ENCODE measurements around the gene NOXO1. TPM values are rescaled to one million over a fixed set of nuclear protein-coding genes. Genes with fewer than 3 reads are reported as not detected.

The NOXO1 gene
- total and polyA plus RNA-seq, 2 donors (not counting 3 experiments of a cell fraction or from before 2014, with no cell fraction given), result 0.37 to 0.60 TPM

GRCh38 chr16:2030036-2030435, 48.8 kb upstream of the NOXO1 start:
- peaks cover 24% of the 10 kb centered on the region for H3K79me2 ChIP-seq (ENCODE audit: control insufficient read depth, insufficient read depth, low read length)
- no peak overlapping the region for H3K4me3 ChIP-seq (replicated peaks in 1 of 3; ENCODE audit: insufficient read depth in 1 of 3, low read depth in 1 of 3, low read length in 3 of 3)
- H4K20me1 ChIP-seq (replicated peaks; ENCODE audit: control insufficient read depth, extremely low read depth, insufficient read depth, low read length), result no peaks in the 10 kb centered on the region
- H3K36me3 ChIP-seq (ENCODE audit: control insufficient read depth in 2 of 2, extremely low read depth in 1 of 2, insufficient read depth in 2 of 2, low read length in 2 of 2), result no peaks in the 10 kb centered on the region
- H3K4me1 ChIP-seq (ENCODE audit: control insufficient read depth, extremely low read depth, insufficient read depth, low read length), result peaks cover 48% of the 10 kb centered on the region
- DNase-seq (ENCODE audit: low read depth, low spot score), result no peak
- no peak overlapping the region for H3K9ac ChIP-seq (replicated peaks; ENCODE audit: extremely low read depth, insufficient read depth, low read length)
- TF ChIP-seq POLR2A (IDR thresholded peaks at IDR 0.05; ENCODE audit: low read depth, low read length) (no peak), CTCF (IDR thresholded peaks at IDR 0.05; ENCODE audit: extremely low read depth in 1 of 2, insufficient read depth in 1 of 2, low read depth in 1 of 2, low read length in 2 of 2) (no peak), GATA2 (IDR thresholded peaks at IDR 0.05; ENCODE audit: insufficient read depth, insufficient read length, low read depth, low read length) (no peak), POLR2AphosphoS5 (IDR thresholded peaks at IDR 0.05; ENCODE audit: insufficient read depth, low read depth, low read length) (no peak), EZH2 (IDR thresholded peaks at IDR 0.05; ENCODE audit: borderline replicate concordance, low read depth, low read length, severe bottlenecking) (no peak), FOS (IDR thresholded peaks at IDR 0.05; ENCODE audit: borderline replicate concordance, insufficient read depth, low read length) (no peak), MAX (IDR thresholded peaks at IDR 0.05; ENCODE audit: insufficient read depth, insufficient read length) (no peak), JUN (IDR thresholded peaks at IDR 0.05; ENCODE audit: borderline replicate concordance, insufficient read depth, insufficient read length, low read depth) (no peak), MYC (IDR thresholded peaks at IDR 0.05; ENCODE audit: low read depth, low read length) (no peak)
- H3K27me3 ChIP-seq (ENCODE audit: control insufficient read depth in 2 of 2, insufficient read depth in 2 of 2, low read length in 2 of 2), result no peaks in the 10 kb centered on the region
- H3K4me2 ChIP-seq (ENCODE audit: insufficient read depth, low read length), result no peak overlapping the region
- no TSS peak for BruUV-seq (replicated peaks)
- no peak for FAIRE-seq
- ChIA-PET POLR2A (no interaction called here), CTCF (interaction anchor here (1.2 kb wide), 1 partner anchor 111 kb away, joined by 8 read pairs; no protein-coding TSS in a partner anchor)
- no peaks in the 10 kb centered on the region for H3K9me3 ChIP-seq (replicated peaks; ENCODE audit: control insufficient read depth, insufficient read depth, low read length)
- H2AFZ ChIP-seq (ENCODE audit: low read depth, low read length), result no peak overlapping the region
- intact Hi-C loops (cut with micrococcal nuclease), result no loop called here
- H3K27ac ChIP-seq (ENCODE audit: insufficient read depth, low read depth, low read length), result no peak overlapping the region
- dilution Hi-C loops (cut with MboI; ENCODE audit: extremely low pct_ligation_motif_present, low sequenced_read_pairs), result loop anchor here (25.0 kb wide), 1 partner anchor 132 kb away; the partner anchor contains the start of gene TRAF7
- no peaks in the 10 kb centered on the region for H3K9me1 ChIP-seq (replicated peaks; ENCODE audit: control insufficient read depth, extremely low read depth, insufficient read depth, low read length)

Data from endothelial cell of umbilical vein (primary cell).